Heart left ventricle (tissue), 13 donors: ENCODE results near the gene SCARB1.

Experiments used
- POLR2A ChIP-seq, 2 donors: fragments of 450-650 bp; IDR thresholded peaks; one replicate each; pipeline ENCODE4 v1.6.1; 2017; ENCODE audit warnings: antibody characterized with exemption in 2 of 2, mild to moderate bottlenecking in 2 of 2, moderate library complexity in 2 of 2
- TF ChIP-seq, protein P1 (sequence below), 12 donors: fragments of 200-600 bp; sonication (generic) in 4 of 12; IDR thresholded peaks; one replicate each; pipeline versions ENCODE4 v1.5.0 to v1.8.0; 2018 to 2022; ENCODE audit warnings: antibody characterized with exemption in 12 of 12, mild to moderate bottlenecking in 5 of 12
- donor health status: ischemic (EF 13 %, LVEDD 7.1; RV severe dilation, severe dysfunction).
- donor health status: DM: no; HTN: yes; CAD: no.
- donor health status: DM: no; HTN: no; CAD: no.
- donor health status: ischemic (EF 25% LVEDD 6.9; RV normal size, moderate dysfunction).
- donor health status: ischemic (EF 25% LVEDD 5.7; RV mildly dilated, moderate dysfunction).
- donor health status: ischemic (EF 35%, LVEDD 5.7; RV mildly dilated, moderate dysfunction).
- donor health status: nonischemic (EF 11% LVEDD 7.7; RV severe dilation, severe dysfunction).
- donor health status: DM: yes; HTN: yes; CAD: no.
- donor health status: PGD.
- donor health status: ischemic (EF 29% LVEDD 5.4; RV normal size, mild dysfunction).
- donor health status: nonischemic (EF 23%, LVEDD 6.1; RV moderate dilation, normal function).

DNA sequence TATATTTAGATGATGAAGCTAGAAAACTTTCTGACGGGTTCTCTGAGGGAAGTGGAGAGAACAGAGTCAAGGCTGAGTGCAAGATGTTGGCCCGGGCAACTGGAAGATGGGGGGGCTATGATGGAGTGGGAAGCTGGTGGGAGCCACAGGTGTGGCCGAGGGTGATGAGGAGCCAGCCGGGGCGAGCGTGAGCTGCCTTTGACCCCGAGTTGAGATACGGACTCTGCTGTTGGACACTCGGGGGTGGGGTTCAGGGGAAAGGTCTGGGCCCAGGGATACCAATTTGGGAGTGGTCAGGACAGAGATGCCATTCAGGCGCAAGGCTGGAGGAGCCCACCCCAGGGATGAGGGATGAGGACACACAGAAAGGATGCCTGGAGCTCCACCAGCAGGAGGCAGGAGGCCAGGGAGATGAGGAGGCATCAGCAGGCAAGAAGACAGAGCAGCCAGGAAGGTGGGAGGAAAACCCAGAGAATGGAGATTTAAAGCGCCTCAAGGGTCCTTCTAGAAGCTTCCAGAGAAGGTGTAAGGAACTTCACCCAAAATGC lies 9.0 kb downstream of the SCARB1 start:
- TF ChIP-seq, protein P1, sequence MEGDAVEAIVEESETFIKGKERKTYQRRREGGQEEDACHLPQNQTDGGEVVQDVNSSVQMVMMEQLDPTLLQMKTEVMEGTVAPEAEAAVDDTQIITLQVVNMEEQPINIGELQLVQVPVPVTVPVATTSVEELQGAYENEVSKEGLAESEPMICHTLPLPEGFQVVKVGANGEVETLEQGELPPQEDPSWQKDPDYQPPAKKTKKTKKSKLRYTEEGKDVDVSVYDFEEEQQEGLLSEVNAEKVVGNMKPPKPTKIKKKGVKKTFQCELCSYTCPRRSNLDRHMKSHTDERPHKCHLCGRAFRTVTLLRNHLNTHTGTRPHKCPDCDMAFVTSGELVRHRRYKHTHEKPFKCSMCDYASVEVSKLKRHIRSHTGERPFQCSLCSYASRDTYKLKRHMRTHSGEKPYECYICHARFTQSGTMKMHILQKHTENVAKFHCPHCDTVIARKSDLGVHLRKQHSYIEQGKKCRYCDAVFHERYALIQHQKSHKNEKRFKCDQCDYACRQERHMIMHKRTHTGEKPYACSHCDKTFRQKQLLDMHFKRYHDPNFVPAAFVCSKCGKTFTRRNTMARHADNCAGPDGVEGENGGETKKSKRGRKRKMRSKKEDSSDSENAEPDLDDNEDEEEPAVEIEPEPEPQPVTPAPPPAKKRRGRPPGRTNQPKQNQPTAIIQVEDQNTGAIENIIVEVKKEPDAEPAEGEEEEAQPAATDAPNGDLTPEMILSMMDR (IDR thresholded peaks at IDR 0.05), result peak in 2 of 12 donors; percentile 9 to 16
- TF ChIP-seq POLR2A (IDR thresholded peaks at IDR 0.05), result no peak
